GM19397 (cell line): ENCODE results near the gene ITCH.
"Not testable (repeated sequence)": the region's sequence is repeated elsewhere in the genome, so short reads cannot be mapped to it uniquely, and the experiment has no call there.

Source experiments
- ATAC-seq: cut with Tn5 transposase; IDR thresholded peaks from one replicate; pipeline ENCODE4 v1.9.1; 2021; ENCODE audit warnings: mild to moderate bottlenecking, moderate library complexity; ENCODE audit not compliant: unreplicated experiment

Gene ITCH

GRCh38 chr20:34410336-34410735 is 47.3 kb downstream of the ITCH start:
- ATAC-seq, result no peak

DNA sequence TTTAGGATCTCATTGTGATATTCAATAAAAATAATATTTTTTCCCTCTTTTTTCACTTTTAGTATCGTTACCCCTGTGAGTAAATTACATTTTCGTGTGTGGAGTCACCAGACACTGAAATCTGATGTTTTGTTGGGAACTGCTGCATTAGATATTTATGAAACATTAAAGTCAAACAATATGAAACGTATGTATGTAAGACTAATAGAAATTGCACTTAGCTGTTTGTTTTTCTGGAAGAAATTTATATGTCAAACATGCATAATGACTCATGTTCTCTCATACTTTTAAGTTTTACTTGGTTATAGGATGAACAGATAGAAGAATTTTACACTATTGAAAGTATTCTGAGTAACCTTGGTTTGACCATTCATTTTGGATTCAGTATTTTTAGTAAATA is 49.4 kb downstream of the ITCH start:
- ATAC-seq, result no peak

DNA sequence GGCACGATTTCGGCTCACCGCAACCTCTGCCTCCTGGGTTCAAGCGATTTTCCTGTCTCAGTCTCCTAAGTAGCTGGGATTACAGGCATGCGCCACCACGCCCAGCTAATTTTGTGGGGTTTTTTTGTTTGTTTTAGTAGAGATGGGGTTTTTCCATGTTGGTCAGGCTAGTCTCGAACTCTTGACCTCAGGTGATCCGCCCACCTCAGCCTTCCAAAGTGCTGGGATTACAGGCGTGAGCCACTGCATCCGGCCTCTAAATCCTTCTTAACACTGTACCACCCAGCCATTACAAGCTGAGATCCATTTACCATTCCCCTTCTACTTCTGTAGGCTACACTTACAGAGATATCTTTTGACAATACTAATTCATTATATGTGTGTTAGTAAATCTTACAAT is 51.5 kb downstream of the ITCH start:
- not testable (repeated sequence) for ATAC-seq

DNA sequence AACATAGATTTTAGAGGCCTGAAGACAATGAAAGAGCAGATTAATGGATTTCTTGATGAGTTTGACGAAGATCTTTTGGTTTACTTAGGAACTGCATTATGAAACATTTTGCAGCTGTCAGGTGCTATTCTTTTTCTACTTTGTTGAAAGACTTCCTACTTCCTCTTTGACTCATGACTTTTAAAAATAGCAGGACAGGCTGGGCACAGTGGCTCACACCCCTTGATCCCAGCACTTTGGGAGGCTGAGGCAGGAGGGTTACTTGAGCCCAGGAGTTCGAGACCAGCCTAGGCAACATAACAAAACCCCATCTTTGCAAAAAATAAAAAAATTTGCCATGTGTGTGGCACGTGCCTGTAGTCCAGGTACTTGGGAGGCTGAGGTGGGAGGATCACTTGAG is 52.0 kb downstream of the ITCH start:
- no peak for ATAC-seq

- ATAC-seq, result no peak
Observed at GRCh38 chr20:34420146-34420545, 57.1 kb downstream of the ITCH start.

DNA sequence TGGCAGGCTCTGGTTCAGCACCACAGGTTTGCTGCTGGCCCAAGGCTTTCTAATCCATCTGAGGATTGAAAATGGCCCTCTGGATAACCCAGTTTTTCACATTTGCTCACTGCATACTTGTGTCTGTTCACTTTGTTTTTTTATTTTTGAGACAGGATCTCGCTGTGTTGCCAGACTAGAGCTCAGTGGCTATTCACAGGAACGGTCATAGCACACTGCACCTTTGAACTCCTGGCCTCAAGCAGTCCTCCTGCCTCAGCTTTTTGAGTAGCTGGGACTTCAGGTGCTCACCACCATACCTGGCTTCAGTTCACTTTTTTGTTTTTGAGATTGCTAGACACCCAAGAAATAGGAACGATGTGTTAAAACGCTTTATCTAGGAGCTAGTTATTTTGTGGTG is 57.9 kb downstream of the ITCH start:
- ATAC-seq, result no peak

GRCh38 chr20:34421766-34422466 is 58.8 kb downstream of the ITCH start:
- no peak for ATAC-seq

DNA sequence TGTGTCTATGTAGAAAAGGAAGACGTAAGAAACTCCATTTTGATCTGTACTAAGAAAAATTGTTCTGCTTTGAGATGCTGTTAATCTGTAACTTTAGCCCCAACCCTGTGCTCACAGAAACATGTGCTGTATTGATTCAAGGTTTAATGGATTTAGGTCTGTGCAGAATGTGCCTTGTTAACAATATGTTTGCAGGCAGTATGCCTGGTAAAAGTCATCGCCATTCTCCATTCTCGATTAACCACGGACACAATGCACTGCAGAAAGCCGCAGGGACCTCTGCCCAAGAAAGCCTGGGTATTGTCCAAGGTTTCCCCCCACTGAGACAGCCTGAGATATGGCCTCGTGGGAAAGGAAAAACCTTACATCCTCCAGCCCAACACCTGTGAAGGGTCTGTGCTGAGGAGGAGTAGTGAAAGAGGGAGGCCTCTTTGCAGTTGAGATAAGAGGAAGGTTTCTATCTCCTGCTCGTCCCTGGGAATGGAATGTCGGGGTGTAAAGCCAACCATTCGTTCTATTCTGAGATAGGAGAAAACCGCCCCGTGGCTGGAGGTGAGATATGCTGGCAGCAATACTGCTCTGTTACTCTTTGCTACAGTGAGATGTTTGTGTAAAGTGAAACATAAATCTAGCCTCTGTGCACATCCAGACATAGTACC is 62.1 kb downstream of the ITCH start:
- ATAC-seq, result not testable (repeated sequence)

DNA sequence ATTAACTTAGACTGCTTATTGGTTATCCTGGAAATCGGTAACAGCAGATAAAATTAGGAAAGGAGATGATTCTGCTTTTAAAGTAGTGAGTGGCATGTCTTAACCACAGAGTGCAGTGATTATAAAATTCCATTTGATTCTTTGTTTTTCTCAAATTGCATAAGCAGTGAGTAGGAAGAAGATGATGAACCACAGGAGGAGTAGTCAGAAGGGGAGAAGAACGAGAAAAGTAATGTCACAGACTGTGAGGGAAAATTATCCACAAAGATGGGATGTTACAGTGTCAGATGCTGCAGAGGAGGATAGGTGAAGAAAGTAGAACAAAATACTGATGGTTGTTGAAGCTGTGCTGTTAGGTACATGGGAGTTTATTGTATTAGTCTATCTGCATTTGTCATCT is 63.0 kb downstream of the ITCH start:
- no peak for ATAC-seq

- no peak for ATAC-seq
Observed at GRCh38 chr20:34427331-34427730, 64.3 kb downstream of the ITCH start.

GRCh38 chr20:34427784-34428183 is 64.7 kb downstream of the ITCH start:
- ATAC-seq, result no peak

DNA sequence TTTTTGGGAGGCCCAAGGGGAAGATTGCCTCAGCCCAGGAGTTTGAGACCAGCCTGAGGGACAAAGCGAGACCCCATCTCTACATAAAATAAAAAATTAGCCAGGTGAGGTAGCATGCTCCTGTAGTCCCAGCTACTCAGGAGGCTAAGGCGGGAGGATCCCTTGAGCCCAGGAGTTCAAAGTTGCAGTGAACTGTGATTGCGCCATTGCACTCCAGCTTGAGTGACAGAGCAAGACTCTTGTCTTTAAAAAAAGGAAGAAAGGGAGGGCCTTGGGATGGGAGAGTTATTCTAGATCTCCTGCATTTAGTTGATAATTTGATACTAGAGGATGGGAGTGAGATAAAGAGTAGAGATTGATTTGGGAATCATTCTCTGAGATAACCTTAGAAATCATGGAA is 68.1 kb downstream of the ITCH start:
- ATAC-seq, result no peak

DNA sequence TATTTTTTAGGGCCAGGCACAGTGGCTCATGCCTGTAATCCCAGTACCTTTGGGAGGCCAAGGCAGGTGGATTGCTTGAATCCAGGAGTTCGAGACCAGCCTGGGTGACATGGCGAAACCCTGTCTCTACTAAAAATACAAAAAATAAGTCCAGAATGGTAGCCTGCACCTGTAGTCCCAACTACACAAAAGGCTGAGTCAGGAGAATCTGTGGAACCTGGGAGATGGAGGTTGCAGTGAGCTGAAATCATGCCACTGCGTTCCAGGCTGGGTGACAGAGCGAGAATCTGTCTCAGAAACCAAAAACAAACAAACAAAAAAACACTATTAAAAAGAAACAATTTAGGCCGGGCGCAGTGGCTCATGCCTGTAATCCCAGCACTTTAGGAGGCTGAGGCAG is 69.6 kb downstream of the ITCH start:
- not testable (repeated sequence) for ATAC-seq

DNA sequence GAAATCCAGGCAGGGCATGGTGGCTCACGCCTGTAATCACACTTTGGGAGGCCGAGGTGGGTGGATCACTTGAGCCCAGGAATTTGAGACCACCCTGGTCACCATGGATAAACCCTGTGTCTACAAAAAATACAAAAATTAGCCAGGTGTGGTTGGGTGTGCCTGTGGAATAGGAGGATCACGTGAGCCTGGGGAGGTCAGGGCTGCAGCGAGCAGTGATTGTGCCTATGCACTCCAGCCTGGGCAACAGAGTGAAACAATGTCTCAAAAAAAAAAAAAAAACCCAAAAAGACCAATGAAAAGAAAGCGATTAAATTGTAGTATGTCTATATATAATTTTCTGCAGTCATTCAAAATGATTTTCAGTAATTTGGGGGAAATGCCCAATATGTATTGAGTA is 70.3 kb downstream of the ITCH start:
- ATAC-seq, result no peak

- ATAC-seq, result no peak
Observed at GRCh38 chr20:34435589-34435988, 72.5 kb downstream of the ITCH start.

- no peak for ATAC-seq
Observed at GRCh38 chr20:34437330-34437986, 74.4 kb downstream of the ITCH start.

GRCh38 chr20:34439168-34439567 is 76.1 kb downstream of the ITCH start:
- no peak for ATAC-seq

- not testable (repeated sequence) for ATAC-seq
Observed at GRCh38 chr20:34441423-34441822, 78.3 kb downstream of the ITCH start.

GRCh38 chr20:34443546-34443945 is 80.5 kb downstream of the ITCH start:
- no peak for ATAC-seq

- no peak for ATAC-seq
Observed at GRCh38 chr20:34445177-34446065, 82.3 kb downstream of the ITCH start.

GRCh38 chr20:34448517-34448916 is 85.4 kb downstream of the ITCH start:
- no peak for ATAC-seq
